CD4-positive, alpha-beta T cell treated with Interleukin-2 at 100 ng/mL for 4 hours (primary cell): Measurements from ENCODE around the gene PBX2.
A peak's percentile ranks its signal among the peaks of the same experiment; 100 is the strongest.
"Not testable (repeated sequence)": the region's sequence is repeated elsewhere in the genome, so short reads cannot be mapped to it uniquely, and the experiment has no call there.

Source experiments
- DNase-seq: peaks from one replicate; pipeline ENCODE4 v3.0.0-alpha.2; 2020; ENCODE audit warnings: low spot score

PBX2 gene

GRCh38 chr6:32151181-32151862, 38.7 kb downstream of the PBX2 start:
- no peak for DNase-seq

GRCh38 chr6:32149932-32150870, 39.8 kb downstream of the PBX2 start:
- no peak for DNase-seq

- no peak for DNase-seq
Observed at GRCh38 chr6:32149092-32149755, 40.8 kb downstream of the PBX2 start.

GRCh38 chr6:32148289-32149091, 41.5 kb downstream of the PBX2 start:
- DNase-seq = peak; percentile 64

DNA sequence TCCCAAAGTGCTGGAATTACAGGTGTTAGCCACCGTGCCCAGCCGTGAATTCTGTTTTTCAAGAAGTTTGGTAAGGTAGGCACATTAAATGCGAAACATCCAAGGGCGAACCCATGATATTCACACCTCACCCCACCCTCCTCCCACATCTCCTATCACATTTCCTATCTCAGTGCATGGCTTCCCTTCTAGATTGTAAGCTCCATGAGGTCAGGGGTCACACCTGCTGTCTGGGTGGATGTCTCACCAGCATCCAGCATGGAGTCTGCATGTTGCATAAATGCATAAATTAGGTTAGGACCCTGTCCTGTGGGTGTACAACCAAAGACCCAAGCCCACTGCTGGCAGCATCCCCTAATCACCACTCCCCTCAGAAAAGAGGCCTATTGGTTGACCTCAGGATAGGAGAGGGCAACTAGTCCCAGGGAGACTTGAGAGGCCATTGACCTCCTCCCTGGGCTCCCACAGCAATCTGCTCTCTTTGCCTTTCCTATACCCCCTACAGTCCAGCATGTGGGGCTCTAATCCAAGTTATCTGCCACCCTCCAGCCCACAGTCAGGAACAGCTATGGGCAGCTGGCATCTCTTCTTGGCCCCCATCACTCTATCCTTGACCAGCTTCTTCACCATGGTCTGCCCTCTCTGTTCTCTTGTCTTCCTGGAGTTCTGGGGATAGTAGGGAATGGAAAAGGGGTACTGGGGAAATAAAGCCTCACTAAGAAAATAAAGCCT, 42.4 kb downstream of the PBX2 start:
- no peak for DNase-seq

GRCh38 chr6:32146687-32147086, 43.3 kb downstream of the PBX2 start:
- no peak for DNase-seq

DNA sequence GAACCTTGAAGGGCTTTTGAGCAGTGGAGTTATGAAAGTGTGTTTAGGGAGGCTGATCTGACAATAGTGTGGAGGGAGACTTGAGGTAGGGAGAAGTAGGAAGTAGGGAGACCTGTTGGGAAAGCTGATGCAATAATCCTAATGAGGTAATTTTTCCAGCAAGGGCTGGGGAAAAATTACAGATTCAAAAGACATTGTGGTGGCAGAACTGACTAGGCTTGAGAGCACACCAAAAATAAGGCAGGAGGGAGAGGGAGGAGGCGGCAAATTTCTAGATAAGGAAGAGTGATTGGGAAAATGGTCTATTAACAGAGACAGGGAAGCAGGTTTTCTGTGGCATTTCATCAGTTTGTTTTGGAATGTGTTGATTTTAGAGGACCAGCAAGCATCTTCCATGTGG, 43.7 kb downstream of the PBX2 start:
- no peak for DNase-seq

GRCh38 chr6:32144238-32144637, 45.8 kb downstream of the PBX2 start:
- DNase-seq = not testable (repeated sequence)

GRCh38 chr6:32140420-32141046, 49.5 kb downstream of the PBX2 start:
- no peak for DNase-seq

- no peak for DNase-seq
Observed at GRCh38 chr6:32139590-32139989, 50.4 kb downstream of the PBX2 start.

DNA sequence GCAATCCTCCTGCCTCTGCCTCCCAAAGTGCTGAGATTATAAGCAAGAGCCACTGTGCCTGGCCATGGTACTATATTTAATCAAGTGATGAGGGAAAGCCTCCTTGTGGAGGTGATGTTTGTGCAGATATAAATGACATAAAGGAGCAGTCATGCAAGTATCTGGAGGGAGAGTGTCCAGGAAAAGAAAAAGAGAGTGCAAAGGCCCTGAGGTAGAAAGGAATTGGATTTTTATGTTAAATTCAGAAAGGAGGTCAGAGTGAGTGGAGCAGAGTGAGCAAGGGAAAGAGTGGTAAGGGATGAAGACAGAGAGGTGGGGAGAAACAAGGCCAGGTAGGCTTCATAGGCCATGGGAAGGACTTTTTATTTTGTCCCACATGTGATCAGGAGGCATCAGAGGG, 52.5 kb downstream of the PBX2 start:
- no peak for DNase-seq
